22Rv1 (cell line): Measurements from ENCODE around the gene GSG1L.

Experiments used
- ZFX ChIP-seq: fragments of 450-650 bp; IDR thresholded peaks from 2 replicates; pipeline ENCODE4 v1.6.1; 2017; ENCODE audit warnings: antibody characterized with exemption, borderline replicate concordance
- TF ChIP-seq, protein P1 (sequence below): fragments of 450-650 bp; IDR thresholded peaks from 2 replicates; pipeline ENCODE4 v1.5.1; 2017; ENCODE audit warnings: mild to moderate bottlenecking

- TF ChIP-seq, protein P1, sequence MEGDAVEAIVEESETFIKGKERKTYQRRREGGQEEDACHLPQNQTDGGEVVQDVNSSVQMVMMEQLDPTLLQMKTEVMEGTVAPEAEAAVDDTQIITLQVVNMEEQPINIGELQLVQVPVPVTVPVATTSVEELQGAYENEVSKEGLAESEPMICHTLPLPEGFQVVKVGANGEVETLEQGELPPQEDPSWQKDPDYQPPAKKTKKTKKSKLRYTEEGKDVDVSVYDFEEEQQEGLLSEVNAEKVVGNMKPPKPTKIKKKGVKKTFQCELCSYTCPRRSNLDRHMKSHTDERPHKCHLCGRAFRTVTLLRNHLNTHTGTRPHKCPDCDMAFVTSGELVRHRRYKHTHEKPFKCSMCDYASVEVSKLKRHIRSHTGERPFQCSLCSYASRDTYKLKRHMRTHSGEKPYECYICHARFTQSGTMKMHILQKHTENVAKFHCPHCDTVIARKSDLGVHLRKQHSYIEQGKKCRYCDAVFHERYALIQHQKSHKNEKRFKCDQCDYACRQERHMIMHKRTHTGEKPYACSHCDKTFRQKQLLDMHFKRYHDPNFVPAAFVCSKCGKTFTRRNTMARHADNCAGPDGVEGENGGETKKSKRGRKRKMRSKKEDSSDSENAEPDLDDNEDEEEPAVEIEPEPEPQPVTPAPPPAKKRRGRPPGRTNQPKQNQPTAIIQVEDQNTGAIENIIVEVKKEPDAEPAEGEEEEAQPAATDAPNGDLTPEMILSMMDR = no peak
- TF ChIP-seq ZFX = no peak
These were observed 109.3 kb downstream of the GSG1L start for GRCh38 chr16:27954191-27954590.
